ENCODE data around the gene SLC33A1. TPM values are rescaled to one million over a fixed set of nuclear protein-coding genes. Genes with fewer than 3 reads are reported as not detected.
"Not testable (repeated sequence)": the region's sequence is repeated elsewhere in the genome, so short reads cannot be mapped to it uniquely, and the experiment has no call there.

SLC33A1 gene
- total RNA-seq, 1 experiment from 2014 or later, result 65.6 TPM

- Mint-ChIP-seq H3K36me3 (ENCODE audit: insufficient read depth, unreplicated experiment) (peaks cover 6% of the 10 kb centered on the region), H3K9me3 (ENCODE audit: unreplicated experiment) (peaks cover 7% of the 10 kb centered on the region), H3K27me3 (ENCODE audit: insufficient read depth, unreplicated experiment) (no peaks in the 10 kb centered on the region), H3K27ac (ENCODE audit: low read depth, unreplicated experiment) (no peak overlapping the region), H3K4me3 (ENCODE audit: unreplicated experiment) (no peak overlapping the region), H3K4me1 (ENCODE audit: insufficient read depth, unreplicated experiment) (no peaks in the 10 kb centered on the region)
- intact Hi-C loops (cut with micrococcal nuclease), result no loop called here
- POLR2A ChIA-PET, result interaction anchor here (1.0 kb wide), 1 partner anchor 14 kb away, joined by 4 read pairs; no protein-coding TSS in a partner anchor
- DNase-seq (ENCODE audit: unreplicated experiment), result no peak
- CTCF ChIA-PET, result interaction anchor here (0.6 kb wide), 1 partner anchor 57 kb away, joined by 3 read pairs; the partner anchor contains the start of gene C3orf33
- no peak for TF ChIP-seq CTCF (IDR thresholded peaks at IDR 0.05; ENCODE audit: unreplicated experiment)
- BruUV-seq (replicated peaks), result no TSS peak
Observed at GRCh38 chr3:155863072-155863784, 9.0 kb upstream of the SLC33A1 start.

- H3K27ac Mint-ChIP-seq (ENCODE audit: low read depth, unreplicated experiment); intact Hi-C loops (cut with micrococcal nuclease); H3K36me3 Mint-ChIP-seq (ENCODE audit: insufficient read depth, unreplicated experiment); H3K4me3 Mint-ChIP-seq (ENCODE audit: unreplicated experiment); H3K27me3 Mint-ChIP-seq (ENCODE audit: insufficient read depth, unreplicated experiment); H3K9me3 Mint-ChIP-seq (ENCODE audit: unreplicated experiment); BruUV-seq (replicated peaks); H3K4me1 Mint-ChIP-seq (ENCODE audit: insufficient read depth, unreplicated experiment): not testable (repeated sequence)
- peak; percentile 79 for DNase-seq (ENCODE audit: unreplicated experiment)
- ChIA-PET POLR2A (interaction anchor here (0.6 to 1.0 kb wide), 3 partner anchors 13 to 199 kb away, joined by 3 to 4 read pairs (median 4); no protein-coding TSS in a partner anchor), CTCF (interaction anchor here (1.1 kb wide), 1 partner anchor 56 kb away, joined by 9 read pairs; the partner anchor contains the start of gene C3orf33)
Observed at GRCh38 chr3:155862290-155862982, 8.2 kb upstream of the SLC33A1 start.

GRCh38 chr3:155861476-155862183 is 7.4 kb upstream of the SLC33A1 start:
- Mint-ChIP-seq H3K4me1 (ENCODE audit: insufficient read depth, unreplicated experiment) (no peaks in the 10 kb centered on the region), H3K27me3 (ENCODE audit: insufficient read depth, unreplicated experiment) (no peaks in the 10 kb centered on the region), H3K27ac (ENCODE audit: low read depth, unreplicated experiment) (no peak overlapping the region), H3K9me3 (ENCODE audit: unreplicated experiment) (peaks cover 7% of the 10 kb centered on the region), H3K4me3 (ENCODE audit: unreplicated experiment) (no peak overlapping the region), H3K36me3 (ENCODE audit: insufficient read depth, unreplicated experiment) (peaks cover 6% of the 10 kb centered on the region)
- intact Hi-C loops (cut with micrococcal nuclease), result no loop called here
- BruUV-seq (replicated peaks), result no TSS peak
- ChIA-PET CTCF (interaction anchor here (1.1 kb wide), 1 partner anchor 56 kb away, joined by 9 read pairs; the partner anchor contains the start of gene C3orf33), POLR2A (interaction anchor here (0.6 to 0.7 kb wide), 2 partner anchors 66 to 199 kb away, joined by 3 to 4 read pairs; no protein-coding TSS in a partner anchor)
- DNase-seq (ENCODE audit: unreplicated experiment), result no peak
- TF ChIP-seq CTCF (IDR thresholded peaks at IDR 0.05; ENCODE audit: unreplicated experiment), result no peak

GRCh38 chr3:155860424-155860823 is 6.2 kb upstream of the SLC33A1 start:
- H3K4me3 Mint-ChIP-seq (ENCODE audit: unreplicated experiment); intact Hi-C loops (cut with micrococcal nuclease); CTCF ChIA-PET; H3K4me1 Mint-ChIP-seq (ENCODE audit: insufficient read depth, unreplicated experiment); H3K27ac Mint-ChIP-seq (ENCODE audit: low read depth, unreplicated experiment); POLR2A ChIA-PET; H3K9me3 Mint-ChIP-seq (ENCODE audit: unreplicated experiment); H3K27me3 Mint-ChIP-seq (ENCODE audit: insufficient read depth, unreplicated experiment); H3K36me3 Mint-ChIP-seq (ENCODE audit: insufficient read depth, unreplicated experiment); DNase-seq (ENCODE audit: unreplicated experiment); BruUV-seq (replicated peaks): not testable (repeated sequence)

Measured in MCF 10A (cell line).